Amniotic epithelial cell (primary cell): ENCODE data around the gene STARD9.

ENCODE experiments used
- DNase-seq: peaks from one replicate; pipeline ENCODE4 v3.0.0-alpha.2; 2010; ENCODE audit warnings: low read depth

STARD9 gene

GRCh38 chr15:42694398-42694797 is 119.0 kb downstream of the STARD9 start:
- no peak for DNase-seq

DNA sequence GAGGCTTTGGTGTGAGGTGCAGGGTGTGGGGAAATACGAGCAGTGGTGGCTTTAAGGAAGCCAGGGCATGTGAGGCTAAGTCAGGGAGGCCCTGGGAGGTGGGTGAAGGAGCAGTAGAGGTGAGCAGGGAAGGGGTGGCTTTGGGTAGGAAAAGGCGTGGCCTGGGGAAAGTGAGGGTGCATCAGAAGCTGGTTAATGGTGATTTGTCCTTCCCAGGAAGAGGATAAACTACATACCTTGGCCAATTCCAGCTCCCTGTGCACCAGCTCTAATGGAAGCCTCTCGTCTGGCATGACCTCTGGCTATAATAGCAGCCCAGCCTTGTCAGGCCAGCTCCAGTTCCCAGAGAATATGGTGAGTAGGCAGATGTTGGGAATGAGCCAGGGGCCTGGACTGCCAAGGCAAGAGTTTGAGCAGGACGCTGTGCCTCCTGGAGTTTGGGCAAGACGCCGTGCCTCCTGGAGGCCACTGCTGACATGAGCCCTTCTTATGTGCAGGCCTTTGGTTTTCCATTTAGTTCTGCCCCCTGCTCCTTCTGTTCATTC is 120.2 kb downstream of the STARD9 start:
- no peak for DNase-seq

- DNase-seq, result no peak
Observed at GRCh38 chr15:42696626-42697025, 121.2 kb downstream of the STARD9 start.

GRCh38 chr15:42704492-42704926 is 129.1 kb downstream of the STARD9 start:
- DNase-seq, result peak; percentile 65

DNA sequence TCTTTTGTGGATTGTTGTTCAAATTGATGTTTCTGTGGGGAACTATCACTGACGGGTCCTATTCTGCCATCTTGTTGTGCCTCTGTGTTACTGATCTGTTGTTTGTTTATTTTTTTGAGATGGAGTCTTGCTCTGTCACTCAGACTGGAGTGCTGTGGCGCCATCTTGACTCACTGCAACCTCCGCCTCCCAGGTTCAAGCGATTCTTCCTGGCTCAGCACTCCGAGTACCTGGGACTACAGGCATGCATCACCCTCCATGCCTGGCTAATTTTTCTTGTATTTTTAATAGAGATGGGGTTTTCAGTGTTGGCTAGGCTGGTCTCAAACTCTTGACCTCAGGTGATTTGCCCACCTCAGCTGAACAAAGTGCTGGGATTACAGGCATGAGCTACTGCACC is 129.9 kb downstream of the STARD9 start:
- no peak for DNase-seq

GRCh38 chr15:42707068-42707467 is 131.7 kb downstream of the STARD9 start:
- no peak for DNase-seq

GRCh38 chr15:42707873-42708544 is 132.6 kb downstream of the STARD9 start:
- no peak for DNase-seq

- DNase-seq, result peak; percentile 26
Observed at GRCh38 chr15:42710662-42711061, 135.3 kb downstream of the STARD9 start.

- DNase-seq, result no peak
Observed at GRCh38 chr15:42711746-42712145, 136.3 kb downstream of the STARD9 start.

- no peak for DNase-seq
Observed at GRCh38 chr15:42712584-42712983, 137.2 kb downstream of the STARD9 start.

DNA sequence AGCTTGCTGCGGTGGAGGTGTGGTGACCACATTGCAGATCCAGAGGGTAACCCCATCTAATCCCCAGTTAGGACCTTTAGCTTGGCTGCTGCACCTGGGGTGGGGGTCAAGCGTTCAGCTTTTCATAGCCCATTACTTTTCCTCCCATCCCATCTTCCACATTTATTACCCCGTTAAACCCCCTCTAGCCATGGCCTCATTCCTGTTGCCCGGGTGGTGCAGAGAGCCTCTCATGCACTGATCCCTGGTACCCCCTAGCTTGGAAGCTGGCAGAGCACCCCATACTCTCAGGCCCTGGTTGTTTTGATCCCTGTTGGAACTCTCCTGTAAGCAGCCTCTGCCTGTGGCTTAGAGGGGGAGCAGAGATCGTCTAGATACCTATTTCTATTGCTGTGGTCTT is 140.7 kb downstream of the STARD9 start:
- no peak for DNase-seq

- no peak for DNase-seq
Observed at GRCh38 chr15:42716626-42717025, 141.2 kb downstream of the STARD9 start.

- DNase-seq, result no peak
Observed at GRCh38 chr15:42719043-42719442, 143.6 kb downstream of the STARD9 start.

DNA sequence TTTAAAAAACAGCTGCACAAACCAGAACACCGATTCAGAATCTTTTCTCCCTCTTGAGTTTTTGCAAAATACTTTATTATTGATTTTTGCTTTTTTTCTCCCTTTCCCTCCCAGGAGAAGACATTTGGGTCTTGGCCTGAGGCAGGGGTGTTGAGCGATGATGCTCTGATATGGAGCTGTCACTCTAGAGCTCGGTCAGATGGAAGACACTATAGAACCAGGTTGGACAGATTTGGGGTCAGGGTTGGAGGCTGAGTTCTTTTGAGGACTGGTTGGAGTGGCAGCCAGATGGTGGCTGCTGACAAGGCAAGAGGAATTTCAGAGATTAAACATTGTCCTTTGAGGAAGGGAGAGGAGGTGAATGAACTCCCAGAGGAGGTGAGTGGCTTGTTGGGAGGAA is 144.7 kb downstream of the STARD9 start:
- no peak for DNase-seq

DNA sequence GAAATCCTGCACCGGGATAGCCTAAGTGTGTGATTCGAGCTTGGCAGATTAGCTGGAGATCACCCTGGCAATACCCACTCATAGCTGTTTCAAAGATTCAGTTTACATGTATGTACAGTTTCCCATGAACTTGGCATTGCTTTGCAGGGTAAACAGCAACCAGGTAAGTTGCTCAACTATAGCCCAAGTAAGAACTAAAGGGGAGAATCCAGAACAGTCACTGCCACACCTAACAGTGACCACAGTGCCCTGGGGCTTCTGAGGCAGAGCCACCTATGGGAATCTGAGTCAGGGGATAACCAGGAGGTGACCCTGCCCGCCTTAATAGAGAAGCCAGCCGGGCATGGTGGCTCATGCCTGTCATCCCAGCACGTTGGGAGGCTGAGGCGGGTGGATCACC is 145.6 kb downstream of the STARD9 start:
- no peak for DNase-seq

GRCh38 chr15:42721916-42722315 is 146.5 kb downstream of the STARD9 start:
- no peak for DNase-seq

DNA sequence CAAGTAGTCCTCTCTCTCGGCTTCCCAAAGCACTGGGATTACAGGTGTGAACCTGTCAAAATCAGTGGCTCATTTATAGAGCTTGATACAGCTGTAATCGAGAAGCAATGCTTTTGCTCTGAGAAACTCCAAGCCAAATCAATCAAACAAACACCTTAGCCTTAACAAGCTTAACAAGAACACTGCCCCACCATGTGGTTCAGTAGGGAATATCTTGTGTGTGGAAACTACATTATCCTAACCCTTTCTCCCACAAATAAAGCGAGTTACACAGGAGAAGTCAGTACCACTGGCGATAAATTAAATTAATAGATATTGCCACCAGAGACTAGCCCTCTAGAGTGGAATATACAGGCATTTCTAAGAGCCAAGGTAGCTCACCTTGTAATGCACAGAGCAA is 147.7 kb downstream of the STARD9 start:
- DNase-seq, result no peak

- no peak for DNase-seq
Observed at GRCh38 chr15:42724276-42724675, 148.9 kb downstream of the STARD9 start.

GRCh38 chr15:42725331-42725903 is 150.0 kb downstream of the STARD9 start:
- no peak for DNase-seq

GRCh38 chr15:42726114-42726513 is 150.7 kb downstream of the STARD9 start:
- no peak for DNase-seq

DNA sequence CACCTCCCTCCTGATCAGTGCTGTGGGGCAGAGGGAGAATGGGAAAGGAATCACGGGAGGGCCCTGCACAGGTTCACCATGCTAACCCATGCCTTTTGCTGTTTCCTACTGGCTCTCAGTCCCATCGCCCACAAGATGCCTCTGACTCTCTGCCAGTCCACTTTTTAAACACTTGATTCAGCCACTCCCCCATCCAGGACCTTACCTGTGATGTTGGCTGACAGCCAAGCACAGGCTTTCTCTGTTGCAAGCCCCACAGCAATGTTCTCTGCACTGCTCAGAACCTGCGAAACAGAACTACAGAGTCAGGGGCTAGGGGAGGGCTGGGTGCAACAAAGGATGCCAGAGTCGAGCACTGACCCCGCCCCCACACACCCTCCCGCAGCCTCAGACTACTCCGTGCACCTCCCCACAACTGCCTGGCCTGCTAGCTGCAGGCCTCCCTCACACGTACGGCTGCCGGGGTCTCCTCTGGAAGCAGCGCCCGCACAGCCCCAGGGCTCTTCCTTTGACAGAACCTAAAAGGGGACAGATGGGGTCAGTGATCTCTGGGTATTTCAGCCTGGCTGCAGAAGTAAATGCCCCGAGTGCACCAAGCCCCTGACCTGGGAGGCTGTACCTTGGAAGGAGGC is 152.5 kb downstream of the STARD9 start:
- no peak for DNase-seq

- no peak for DNase-seq
Observed at GRCh38 chr15:42728560-42728959, 153.2 kb downstream of the STARD9 start.

- DNase-seq, result no peak
Observed at GRCh38 chr15:42728972-42729371, 153.6 kb downstream of the STARD9 start.
